Measurements from ENCODE around the gene PRAC2. TPM values are rescaled to one million over a fixed set of nuclear protein-coding genes. Genes with fewer than 3 reads are reported as not detected.

PRAC2 gene
- total RNA-seq, 2 experiments from 2014 or later, result not detected

DNA sequence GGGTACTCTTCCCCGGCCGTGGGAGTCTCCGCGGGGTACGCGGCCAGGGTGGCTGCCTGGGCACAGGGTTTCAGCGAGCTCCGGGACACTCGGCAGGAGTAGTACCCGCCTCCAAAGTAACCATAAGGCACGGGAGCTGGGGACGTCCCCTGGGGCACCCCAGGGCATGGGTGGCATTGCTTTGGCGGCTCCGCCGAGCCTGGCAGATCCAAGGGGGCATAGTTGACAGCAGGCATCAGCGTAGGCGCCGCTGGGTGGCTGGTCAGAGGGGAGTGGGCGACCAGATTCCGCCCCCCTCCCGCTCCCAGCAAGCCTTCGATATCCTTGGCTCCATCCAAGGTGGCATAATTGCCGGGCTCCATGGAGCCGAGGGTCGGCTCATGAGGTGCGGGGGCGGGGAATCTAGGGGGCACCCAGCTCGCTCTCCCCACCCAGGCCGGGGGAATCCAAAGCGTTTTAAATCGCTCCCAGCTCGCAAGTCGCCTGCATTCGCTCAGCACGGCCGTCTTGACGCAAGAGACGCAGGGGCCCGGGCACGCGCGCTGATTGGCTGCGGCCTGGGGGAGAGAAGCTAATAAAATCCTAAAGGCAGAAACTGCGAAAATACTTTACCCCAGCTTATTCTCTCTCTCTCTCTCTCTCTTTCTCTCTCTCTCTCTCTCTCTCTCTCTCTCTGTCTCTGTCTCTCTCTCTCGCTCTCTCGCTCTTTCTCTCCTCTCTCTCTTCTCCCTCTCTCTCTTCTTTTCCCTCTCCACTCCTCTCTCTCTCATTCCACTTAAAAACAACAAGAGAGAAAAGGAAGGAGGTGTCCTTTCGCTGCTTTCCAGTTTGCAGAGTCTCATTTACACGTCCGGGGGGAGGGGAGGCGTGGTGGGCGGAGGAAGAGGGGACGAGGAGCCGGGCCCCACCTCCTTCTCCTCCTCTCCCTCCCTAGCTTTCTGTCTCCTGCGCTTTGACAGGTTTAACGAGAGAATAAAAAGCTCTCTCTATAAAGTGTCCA is 5.5 kb downstream of the PRAC2 start, which contains the start of gene HOXB13:
HOXB13 (minus strand) TSS at position 519 of the 1,000 bp plus-strand sequence; CDS start at position 362, 157 bp downstream.
- peaks cover 94% of the 10 kb centered on the region for H3K27me3 Mint-ChIP-seq (ENCODE audit: low read depth)
- no peaks in the 10 kb centered on the region for H3K9me3 Mint-ChIP-seq (ENCODE audit: insufficient read depth)
- ATAC-seq, result no peak
- H3K36me3 Mint-ChIP-seq (ENCODE audit: low read depth), result no peaks in the 10 kb centered on the region
- peak; percentile 49 for DNase-seq
- ChIA-PET POLR2A (interaction anchor here (0.6 kb wide), 1 partner anchor 8 kb away, joined by 3 read pairs; no protein-coding TSS in a partner anchor), CTCF (interaction anchor here (1.0 to 2.2 kb wide), 4 partner anchors 9 to 76 kb away, joined by 3 to 6 read pairs (median 4); no protein-coding TSS in a partner anchor)
- H3K4me3 Mint-ChIP-seq, result peak within 1 kb of the TSS; percentile 38
- peaks cover 43% of the 10 kb centered on the region for H3K4me1 Mint-ChIP-seq (ENCODE audit: low read depth)
- peak within 1 kb of the TSS; percentile 60 for H3K27ac Mint-ChIP-seq

DNA sequence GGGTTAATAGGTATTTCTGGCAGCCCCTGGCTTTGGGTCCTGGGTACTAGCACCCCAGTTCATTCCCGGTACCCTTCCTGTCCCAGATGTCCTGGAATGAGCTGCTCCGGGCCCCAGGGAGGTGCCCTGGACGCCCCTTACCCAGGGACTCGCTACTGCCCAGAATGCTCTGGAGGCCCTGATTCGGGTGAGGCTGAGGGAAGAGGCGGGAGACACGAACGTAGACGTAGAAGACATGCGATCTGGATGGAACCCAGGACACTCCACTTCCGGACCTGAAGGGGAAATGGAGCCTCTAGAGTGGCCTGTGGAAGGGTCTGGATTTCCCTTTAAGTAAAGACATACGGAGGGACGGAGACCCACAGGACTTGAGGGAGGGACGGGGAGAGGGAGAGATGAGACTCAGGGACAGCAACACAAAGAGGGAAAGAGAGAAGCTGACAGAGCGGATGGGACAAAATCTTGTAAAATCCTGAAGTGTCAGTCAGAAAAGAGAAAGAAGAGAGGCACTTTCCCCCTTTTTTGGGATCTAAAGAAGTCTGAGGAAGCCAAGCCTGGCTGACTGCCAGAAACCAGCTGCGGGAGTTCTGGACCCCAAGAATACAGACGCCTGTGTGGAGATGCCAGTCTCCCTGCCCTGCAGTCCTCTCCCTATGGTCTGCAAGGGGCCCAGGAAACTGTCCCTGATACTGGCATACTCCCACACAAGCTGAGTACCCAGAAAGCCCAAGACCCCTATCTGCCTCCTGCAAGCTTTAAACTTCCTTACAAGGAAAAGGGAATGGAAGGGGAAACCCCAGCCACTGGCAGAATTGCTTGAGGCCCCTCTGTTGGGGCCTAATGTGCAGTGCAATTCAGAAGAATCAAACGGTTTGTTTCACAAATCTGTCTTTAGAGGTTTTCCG is 6.6 kb downstream of the PRAC2 start:
- H3K4me1 Mint-ChIP-seq (ENCODE audit: low read depth), result peaks cover 37% of the 10 kb centered on the region
- no peaks in the 10 kb centered on the region for H3K36me3 Mint-ChIP-seq (ENCODE audit: low read depth)
- CTCF ChIA-PET, result no interaction called here
- no peak overlapping the region for H3K4me3 Mint-ChIP-seq
- POLR2A ChIA-PET, result no interaction called here
- H3K27me3 Mint-ChIP-seq (ENCODE audit: low read depth), result peaks cover 94% of the 10 kb centered on the region
- DNase-seq (no peak), ATAC-seq (no peak)
- no peaks in the 10 kb centered on the region for H3K9me3 Mint-ChIP-seq (ENCODE audit: insufficient read depth)
- H3K27ac Mint-ChIP-seq, result no peak overlapping the region

DNA sequence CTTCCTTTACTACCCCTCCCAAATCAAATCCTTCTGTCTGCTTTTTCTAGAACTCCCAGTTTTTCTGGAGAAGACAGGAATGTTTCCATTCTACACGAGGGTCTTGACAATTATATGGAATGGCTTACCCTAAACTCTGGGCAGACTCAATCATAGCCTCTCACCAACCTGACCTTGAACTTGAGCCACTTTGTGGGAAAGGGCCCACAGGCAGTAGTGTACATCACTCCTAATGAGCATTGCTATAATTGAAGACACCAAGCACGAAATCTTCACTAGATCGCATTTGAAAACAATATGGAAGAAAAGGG is 7.2 kb downstream of the PRAC2 start:
- Mint-ChIP-seq H3K4me1 (ENCODE audit: low read depth) (peaks cover 31% of the 10 kb centered on the region), H3K27ac (no peak overlapping the region), H3K36me3 (ENCODE audit: low read depth) (no peaks in the 10 kb centered on the region), H3K9me3 (ENCODE audit: insufficient read depth) (no peaks in the 10 kb centered on the region), H3K27me3 (ENCODE audit: low read depth) (peaks cover 95% of the 10 kb centered on the region), H3K4me3 (no peak overlapping the region)
- ATAC-seq (no peak), DNase-seq (no peak)
- ChIA-PET CTCF (interaction anchor here (0.5 kb wide), 1 partner anchor 434 kb away, joined by 3 read pairs; no protein-coding TSS in a partner anchor), POLR2A (no interaction called here)

- no peak overlapping the region for H3K27ac Mint-ChIP-seq
- ChIA-PET CTCF (interaction anchor here (0.8 to 4.0 kb wide), 7 partner anchors 7 to 147 kb away, joined by 3 to 31 read pairs (median 4); partner anchors contain the start of gene PRAC2), POLR2A (no interaction called here)
These were observed 8.4 kb downstream of the PRAC2 start for GRCh38 chr17:48731355-48731754.

GRCh38 chr17:48732688-48733629 is 10.0 kb downstream of the PRAC2 start:
- POLR2A ChIA-PET, result interaction anchor here (1.3 kb wide), 1 partner anchor 10 kb away, joined by 3 read pairs; no protein-coding TSS in a partner anchor
- no peaks in the 10 kb centered on the region for H3K9me3 Mint-ChIP-seq (ENCODE audit: insufficient read depth)
- peaks cover 23% of the 10 kb centered on the region for H3K4me1 Mint-ChIP-seq (ENCODE audit: low read depth)
- peaks cover 92% of the 10 kb centered on the region for H3K27me3 Mint-ChIP-seq (ENCODE audit: low read depth)
- no peak overlapping the region for H3K27ac Mint-ChIP-seq
- CTCF ChIA-PET, result interaction anchor here (1.2 to 4.0 kb wide), 9 partner anchors 9 to 300 kb away, joined by 3 to 31 read pairs (median 5); partner anchors contain the start of gene PRAC2
- no peak for ATAC-seq
- H3K4me3 Mint-ChIP-seq, result no peak overlapping the region
- DNase-seq, result no peak
- no peaks in the 10 kb centered on the region for H3K36me3 Mint-ChIP-seq (ENCODE audit: low read depth)

More at GRCh38 chr17:48731355-48731754, 8.4 kb downstream of the PRAC2 start:
- Mint-ChIP-seq H3K4me1 (ENCODE audit: low read depth) (peaks cover 25% of the 10 kb centered on the region), H3K36me3 (ENCODE audit: low read depth) (no peaks in the 10 kb centered on the region), H3K27me3 (ENCODE audit: low read depth) (peaks cover 95% of the 10 kb centered on the region), H3K9me3 (ENCODE audit: insufficient read depth) (no peaks in the 10 kb centered on the region), H3K4me3 (no peak overlapping the region)
- DNase-seq (no peak), ATAC-seq (no peak)

- no peaks in the 10 kb centered on the region for H3K36me3 Mint-ChIP-seq (ENCODE audit: low read depth)
- no peaks in the 10 kb centered on the region for H3K9me3 Mint-ChIP-seq (ENCODE audit: insufficient read depth)
- ChIA-PET CTCF (interaction anchor here (1.1 to 4.0 kb wide), 4 partner anchors 9 to 299 kb away, joined by 3 to 31 read pairs (median 4); partner anchors contain the start of gene PRAC2), POLR2A (no interaction called here)
- ATAC-seq (no peak), DNase-seq (no peak)
- H3K4me3 Mint-ChIP-seq, result no peak overlapping the region
- no peak overlapping the region for H3K27ac Mint-ChIP-seq
- H3K4me1 Mint-ChIP-seq (ENCODE audit: low read depth), result peaks cover 20% of the 10 kb centered on the region
- peaks cover 92% of the 10 kb centered on the region for H3K27me3 Mint-ChIP-seq (ENCODE audit: low read depth)
These were observed 10.8 kb downstream of the PRAC2 start for GRCh38 chr17:48733632-48734328.

GRCh38 chr17:48734333-48735061 is 11.5 kb downstream of the PRAC2 start:
- no peaks in the 10 kb centered on the region for H3K9me3 Mint-ChIP-seq (ENCODE audit: insufficient read depth)
- H3K4me3 Mint-ChIP-seq, result no peak overlapping the region
- no peak overlapping the region for H3K27ac Mint-ChIP-seq
- ATAC-seq, result no peak
- no peaks in the 10 kb centered on the region for H3K36me3 Mint-ChIP-seq (ENCODE audit: low read depth)
- ChIA-PET CTCF (interaction anchor here (1.1 to 4.0 kb wide), 4 partner anchors 10 to 298 kb away, joined by 3 to 31 read pairs (median 4); partner anchors contain the start of gene PRAC2), POLR2A (no interaction called here)
- peaks cover 92% of the 10 kb centered on the region for H3K27me3 Mint-ChIP-seq (ENCODE audit: low read depth)
- H3K4me1 Mint-ChIP-seq (ENCODE audit: low read depth), result peaks cover 23% of the 10 kb centered on the region
- DNase-seq, result no peak

DNA sequence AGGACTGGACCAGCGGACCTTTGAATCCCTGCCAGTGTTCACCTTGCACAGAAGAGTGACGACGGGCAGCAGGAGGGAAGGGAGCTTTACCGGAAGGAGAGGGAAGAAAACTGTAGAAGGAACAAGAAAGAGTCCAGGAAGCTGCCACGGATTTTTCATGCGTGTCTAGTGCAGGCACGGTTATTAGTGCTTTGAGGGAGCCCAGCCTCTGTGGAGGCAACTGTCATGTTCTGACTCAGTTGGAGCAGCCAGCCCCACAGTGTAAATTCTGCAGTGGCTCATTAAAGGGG is 12.0 kb downstream of the PRAC2 start:
- no peak for ATAC-seq
- Mint-ChIP-seq H3K4me1 (ENCODE audit: low read depth) (peaks cover 21% of the 10 kb centered on the region), H3K9me3 (ENCODE audit: insufficient read depth) (no peaks in the 10 kb centered on the region), H3K27me3 (ENCODE audit: low read depth) (peaks cover 86% of the 10 kb centered on the region), H3K36me3 (ENCODE audit: low read depth) (no peaks in the 10 kb centered on the region), H3K4me3 (no peak overlapping the region), H3K27ac (no peak overlapping the region)
- POLR2A ChIA-PET, result interaction anchor here (0.6 kb wide), 1 partner anchor 14 kb away, joined by 3 read pairs; no protein-coding TSS in a partner anchor
- DNase-seq, result no peak
- CTCF ChIA-PET, result interaction anchor here (1.6 to 4.0 kb wide), 3 partner anchors 11 to 144 kb away, joined by 3 to 31 read pairs (median 6); partner anchors contain the start of gene PRAC2

- Mint-ChIP-seq H3K36me3 (ENCODE audit: low read depth) (no peaks in the 10 kb centered on the region), H3K4me1 (ENCODE audit: low read depth) (peaks cover 19% of the 10 kb centered on the region), H3K27ac (no peak overlapping the region), H3K9me3 (ENCODE audit: insufficient read depth) (no peaks in the 10 kb centered on the region), H3K27me3 (ENCODE audit: low read depth) (peaks cover 86% of the 10 kb centered on the region), H3K4me3 (no peak overlapping the region)
- ATAC-seq, result no peak
- ChIA-PET POLR2A (interaction anchor here (0.6 kb wide), 1 partner anchor 9 kb away, joined by 3 read pairs; the partner anchor contains the start of gene HOXB13), CTCF (interaction anchor here (0.8 to 5.5 kb wide), 8 partner anchors 10 to 141 kb away, joined by 3 to 20 read pairs (median 5); partner anchors contain the start of gene HOXB13)
- no peak for DNase-seq
These were observed 14.5 kb downstream of the PRAC2 start for GRCh38 chr17:48737330-48738043.

Data from activated CD8-positive, alpha-beta T cell treated with anti-CD3 and anti-CD28 coated beads, Interleukin-2, amount 10 ng/mL, durations not matched to agents 7 days and 5 days (primary cell).